Head of caudate nucleus (tissue), 42 donors: Measurements from ENCODE around the gene BOC.

Experiments used
- DNase-seq, 42 donors: peaks; one replicate each; pipeline versions ENCODE4 v3.0.0 to v3.0.0-alpha.2; 2020 to 2021; ENCODE audit warnings: mixed read lengths in 7 of 42
- intact Hi-C: fragments of 100-400 bp; cut with DNase I; formaldehyde crosslinking; loops from one replicate; pipeline ENCODE4 v1.15.0; 2022

The BOC gene

DNA sequence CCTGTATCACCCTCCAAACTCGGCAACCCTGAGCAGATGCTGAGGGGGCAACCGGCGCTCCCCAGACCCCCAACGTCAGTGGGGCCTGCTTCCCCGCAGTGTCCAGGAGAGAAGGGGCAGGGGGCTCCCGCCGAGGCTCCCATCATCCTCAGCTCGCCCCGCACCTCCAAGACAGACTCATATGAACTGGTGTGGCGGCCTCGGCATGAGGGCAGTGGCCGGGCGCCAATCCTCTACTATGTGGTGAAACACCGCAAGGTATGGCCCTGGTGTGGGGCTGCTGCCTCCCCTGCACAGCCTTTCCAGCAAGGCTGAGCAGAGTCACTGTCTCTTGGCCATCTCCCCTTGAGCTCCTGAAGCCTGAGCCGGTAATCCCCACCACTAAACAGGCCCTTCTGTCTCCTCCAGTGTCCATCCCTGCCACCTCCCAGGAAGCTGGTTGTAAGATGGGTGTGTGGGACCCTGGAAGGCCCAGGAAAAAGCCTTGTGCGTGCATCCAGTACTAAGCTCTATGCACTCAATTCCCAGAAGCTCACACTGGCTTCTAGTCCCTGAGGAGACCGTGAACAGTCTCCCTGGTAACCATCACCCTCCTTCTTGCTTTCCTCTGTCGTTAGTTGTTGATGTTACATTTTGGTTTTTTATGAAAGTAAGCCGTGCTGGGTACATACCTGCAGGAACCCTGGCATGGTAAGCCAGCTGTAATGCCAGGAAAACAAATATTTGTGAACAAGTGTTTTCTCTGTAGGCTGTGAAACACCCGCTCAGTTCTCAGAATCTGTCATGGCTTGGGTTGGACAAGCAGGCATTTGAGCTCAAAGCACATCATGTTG, 63.3 kb downstream of the BOC start:
- intact Hi-C loops, result no loop called here
- no peak for DNase-seq

DNA sequence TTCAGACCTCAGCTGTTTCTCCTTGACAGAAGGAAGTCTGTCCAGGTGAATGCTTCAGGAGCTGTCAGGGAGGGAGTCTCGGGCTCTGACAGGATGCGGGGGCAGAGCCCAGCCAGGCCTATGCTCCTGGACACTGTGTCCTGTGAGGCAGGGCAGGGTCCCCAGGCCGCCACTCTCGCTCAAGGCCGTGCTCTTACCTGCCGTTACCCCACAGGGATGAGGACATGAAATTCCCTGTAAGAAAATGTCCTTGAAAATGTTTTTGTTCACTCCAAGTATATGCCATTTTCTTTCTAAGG, 63.9 kb downstream of the BOC start:
- intact Hi-C loops, result no loop called here
- DNase-seq, result no peak

DNA sequence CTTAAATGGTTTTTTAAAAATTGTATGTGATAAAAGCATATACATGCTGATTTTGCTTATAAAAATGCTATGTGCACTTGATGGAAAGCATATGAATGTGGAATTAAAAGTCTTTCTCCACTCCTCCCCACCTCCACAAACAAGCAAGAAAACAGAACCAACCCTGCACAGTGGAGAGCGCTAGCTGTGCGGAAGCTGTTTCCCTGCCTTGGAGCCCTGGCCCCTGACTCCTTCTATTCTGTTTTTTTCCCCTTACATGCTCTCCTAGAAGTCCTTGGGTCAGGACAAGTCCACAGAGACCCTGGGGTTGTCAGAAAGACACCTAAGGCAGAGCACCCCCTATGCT, 64.2 kb downstream of the BOC start:
- DNase-seq, result no peak
- intact Hi-C loops, result no loop called here

DNA sequence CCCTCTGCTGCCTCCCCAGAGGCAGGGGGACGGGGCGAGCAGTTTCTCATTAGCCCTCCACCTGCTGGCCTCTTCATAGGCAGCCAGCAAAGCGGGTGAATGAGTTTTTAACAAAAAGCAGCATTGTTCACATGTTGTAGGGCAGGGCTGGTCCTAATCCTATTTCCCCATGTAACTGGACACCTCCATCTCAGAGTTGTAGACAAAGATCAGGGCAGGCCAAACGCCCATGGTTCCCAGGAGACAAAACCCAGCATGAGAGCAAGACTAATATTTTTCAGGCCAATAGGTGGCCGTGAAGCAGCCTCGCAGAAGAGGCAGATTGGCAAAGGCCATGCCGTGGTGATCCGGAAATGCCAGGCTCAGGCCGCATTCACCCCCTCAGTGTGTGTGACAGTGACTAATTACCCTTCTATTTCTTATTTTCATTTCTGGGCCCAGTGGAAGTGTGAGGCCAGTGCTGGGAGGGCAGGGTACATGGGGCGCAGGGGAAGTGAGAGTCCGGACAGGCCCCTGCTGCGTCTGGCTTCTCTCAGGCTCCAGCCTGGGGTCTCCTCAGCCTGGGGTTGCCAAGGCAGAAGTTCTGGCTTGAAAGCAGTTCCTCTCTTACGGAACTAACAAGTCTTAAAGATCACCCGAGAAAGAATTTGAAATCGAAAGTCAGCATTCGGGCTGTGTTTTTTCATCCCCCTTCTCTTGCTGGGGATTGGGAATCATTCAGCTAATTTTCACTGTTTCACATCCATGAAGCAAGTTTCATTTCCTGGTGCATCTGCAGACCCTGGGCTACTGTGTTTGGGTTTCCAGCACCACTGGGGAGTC, 64.8 kb downstream of the BOC start:
- peak in 25 of 42 donors; percentile 15 to 71 (median 41) for DNase-seq
- intact Hi-C loops, result no loop called here

DNA sequence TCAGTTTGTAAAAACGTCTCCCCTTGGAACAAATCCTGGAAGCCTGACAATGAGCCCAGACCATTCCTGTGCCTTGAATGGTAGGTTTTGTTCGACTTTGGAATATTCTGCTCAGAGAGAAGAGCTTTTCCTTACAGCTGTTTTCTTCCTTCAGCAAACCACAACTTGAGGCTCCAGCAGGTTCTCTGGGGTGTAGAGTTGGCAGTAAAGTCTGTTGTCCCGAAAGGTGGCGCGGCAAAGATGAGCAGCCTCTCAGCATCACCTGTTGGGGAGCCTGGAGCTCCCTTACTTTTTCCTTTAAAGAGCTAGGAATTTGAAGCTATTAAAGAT, 65.4 kb downstream of the BOC start:
- DNase-seq, result peak in 1 of 42 donors; percentile 41
- intact Hi-C loops, result no loop called here

GRCh38 chr3:113277414-113277813, 66.1 kb downstream of the BOC start:
- intact Hi-C loops, result no loop called here
- no peak for DNase-seq

- intact Hi-C loops, result no loop called here
- DNase-seq, result peak in 7 of 42 donors; percentile 25 to 49 (median 40)
Observed at GRCh38 chr3:113277941-113278598, 66.7 kb downstream of the BOC start.

DNA sequence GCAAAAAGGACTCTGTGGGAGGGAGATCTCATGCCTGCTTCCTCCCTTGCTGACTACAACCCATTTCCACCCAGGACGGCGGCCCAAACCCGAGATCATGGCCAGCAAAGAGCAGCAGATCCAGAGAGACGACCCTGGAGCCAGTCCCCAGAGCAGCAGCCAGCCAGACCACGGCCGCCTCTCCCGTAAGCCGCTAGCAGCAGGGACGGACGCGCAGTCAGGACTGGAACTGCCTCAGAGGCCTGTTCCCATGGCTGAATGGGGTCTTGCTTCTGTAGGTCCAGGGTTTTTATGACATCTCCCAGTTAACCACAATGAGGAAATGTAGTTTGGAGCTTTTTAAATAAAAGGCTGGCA, 67.2 kb downstream of the BOC start:
- intact Hi-C loops, result no loop called here

GRCh38 chr3:113279686-113280085, 68.3 kb downstream of the BOC start:
- intact Hi-C loops, result no loop called here

More for the DNA sequence above, 67.2 kb downstream of the BOC start:
- DNase-seq, result no peak

DNA sequence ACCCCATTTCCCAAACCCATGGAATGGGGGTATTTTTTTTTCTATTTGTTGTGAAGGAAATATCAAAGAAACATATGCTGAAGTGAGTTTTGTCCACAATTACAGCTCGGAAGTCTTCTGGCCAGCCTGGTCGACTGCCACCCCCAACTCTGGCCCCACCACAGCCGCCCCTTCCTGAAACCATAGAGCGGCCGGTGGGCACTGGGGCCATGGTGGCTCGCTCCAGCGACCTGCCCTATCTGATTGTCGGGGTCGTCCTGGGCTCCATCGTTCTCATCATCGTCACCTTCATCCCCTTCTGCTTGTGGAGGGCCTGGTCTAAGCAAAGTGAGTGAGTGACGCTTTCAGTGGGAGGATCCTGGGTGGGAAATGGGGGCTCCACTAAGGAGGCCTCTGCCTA, 71.9 kb downstream of the BOC start:
- DNase-seq, result no peak
- intact Hi-C loops, result no loop called here

More at GRCh38 chr3:113279686-113280085, 68.3 kb downstream of the BOC start:
- no peak for DNase-seq

DNA sequence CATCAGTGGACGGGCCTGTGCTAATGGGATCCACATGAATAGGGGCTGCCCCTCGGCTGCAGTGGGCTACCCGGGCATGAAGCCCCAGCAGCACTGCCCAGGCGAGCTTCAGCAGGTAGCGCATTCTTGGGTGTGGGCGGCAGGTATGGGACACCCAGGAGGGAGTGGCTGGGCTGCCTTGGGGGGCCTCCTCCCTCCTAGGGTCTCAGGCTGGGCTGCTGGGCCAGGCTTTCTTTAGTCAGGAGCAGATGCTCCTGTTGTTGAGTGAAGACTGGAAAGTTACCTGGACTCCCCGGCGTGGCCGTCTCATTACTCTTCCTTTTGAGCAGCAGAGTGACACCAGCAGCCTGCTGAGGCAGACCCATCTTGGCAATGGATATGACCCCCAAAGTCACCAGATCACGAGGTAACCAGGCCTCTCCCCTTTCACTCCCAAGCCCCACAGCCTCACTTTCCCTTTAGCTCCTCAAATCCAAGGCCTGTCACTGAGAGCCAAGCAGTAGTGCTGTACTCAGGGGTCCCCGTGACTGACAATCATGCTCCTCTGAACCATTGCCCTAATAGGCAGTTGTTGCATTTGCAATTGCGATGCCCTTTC, 73.2 kb downstream of the BOC start:
- intact Hi-C loops, result no loop called here
- DNase-seq, result no peak

DNA sequence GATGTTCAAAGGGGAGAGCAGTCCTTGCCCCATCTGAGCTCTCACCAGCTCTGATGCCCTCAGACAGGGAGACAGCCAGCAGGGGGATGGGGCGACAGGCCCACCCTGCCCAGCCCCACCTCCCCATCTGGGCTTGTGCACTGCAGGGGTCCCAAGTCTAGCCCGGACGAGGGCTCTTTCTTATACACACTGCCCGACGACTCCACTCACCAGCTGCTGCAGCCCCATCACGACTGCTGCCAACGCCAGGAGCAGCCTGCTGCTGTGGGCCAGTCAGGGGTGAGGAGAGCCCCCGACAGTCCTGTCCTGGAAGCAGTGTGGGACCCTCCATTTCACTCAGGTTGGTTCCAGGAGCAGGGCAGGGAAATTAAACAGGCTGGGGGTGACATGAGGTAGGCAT, 73.9 kb downstream of the BOC start:
- intact Hi-C loops, result no loop called here
- DNase-seq, result no peak

DNA sequence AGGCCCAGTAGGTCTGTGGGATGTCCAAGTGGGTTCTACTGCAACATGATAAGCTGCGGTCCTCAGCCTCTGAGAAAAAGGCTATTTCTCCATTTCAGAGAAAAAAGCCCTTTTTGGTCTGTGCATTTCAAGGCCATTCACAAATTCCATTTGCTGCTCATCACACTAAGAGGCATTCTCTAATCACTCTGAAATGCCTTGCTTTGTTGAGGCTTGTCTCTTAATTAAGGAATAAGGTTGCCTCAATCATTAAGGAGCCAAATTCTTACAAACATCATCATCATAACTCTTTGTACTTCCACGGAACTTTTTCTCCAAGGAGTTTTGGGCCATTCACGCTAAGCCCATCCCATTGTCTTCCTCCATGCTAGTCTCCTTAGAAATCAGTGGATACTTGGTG, 74.4 kb downstream of the BOC start:
- DNase-seq, result no peak
- intact Hi-C loops, result no loop called here

DNA sequence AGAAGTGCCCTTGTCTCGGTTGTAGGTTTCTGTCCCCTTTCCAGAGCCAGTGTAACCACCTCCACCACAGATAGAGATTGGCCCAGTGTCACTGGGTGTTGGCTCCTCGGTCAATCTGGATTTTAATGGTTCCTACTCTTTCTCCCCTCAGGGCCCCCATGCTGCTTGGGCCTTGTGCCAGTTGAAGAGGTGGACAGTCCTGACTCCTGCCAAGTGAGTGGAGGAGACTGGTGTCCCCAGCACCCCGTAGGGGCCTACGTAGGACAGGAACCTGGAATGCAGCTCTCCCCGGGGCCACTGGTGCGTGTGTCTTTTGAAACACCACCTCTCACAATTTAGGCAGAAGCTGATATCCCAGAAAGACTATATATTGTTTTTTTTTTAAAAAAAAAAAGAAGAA, 75.2 kb downstream of the BOC start:
- intact Hi-C loops, result no loop called here
- DNase-seq, result no peak

DNA sequence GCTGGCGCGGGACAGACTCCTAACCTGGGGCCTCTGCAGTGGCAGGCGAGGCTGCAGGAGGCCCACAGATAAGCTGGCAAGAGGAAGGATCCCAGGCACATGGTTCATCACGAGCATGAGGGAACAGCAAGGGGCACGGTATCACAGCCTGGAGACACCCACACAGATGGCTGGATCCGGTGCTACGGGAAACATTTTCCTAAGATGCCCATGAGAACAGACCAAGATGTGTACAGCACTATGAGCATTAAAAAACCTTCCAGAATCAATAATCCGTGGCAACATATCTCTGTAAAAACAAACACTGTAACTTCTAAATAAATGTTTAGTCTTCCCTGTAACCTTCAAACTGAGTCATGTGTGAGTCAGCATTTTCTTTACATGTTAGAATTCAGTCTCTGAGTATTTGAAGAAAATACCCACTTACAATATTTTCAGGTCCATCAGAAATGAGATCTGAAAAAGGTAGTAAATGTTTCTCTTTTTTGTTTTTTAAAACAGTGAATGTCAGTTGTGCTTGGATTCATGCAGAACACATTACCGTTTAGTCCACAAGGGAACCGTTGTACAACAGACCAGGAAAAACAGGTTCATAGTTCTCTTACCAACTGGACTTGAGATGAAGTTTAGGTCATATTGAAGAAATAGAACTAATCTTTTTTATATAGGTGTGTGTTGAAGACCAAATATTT, 75.9 kb downstream of the BOC start:
- intact Hi-C loops, result no loop called here
- DNase-seq, result no peak

- intact Hi-C loops, result loop anchor here (2.0 kb wide), 1 partner anchor 235 kb away; no protein-coding TSS in a partner anchor
- peak in 33 of 42 donors; percentile 51 to 92 (median 73) for DNase-seq
Observed at GRCh38 chr3:113287803-113288648, 76.7 kb downstream of the BOC start.

DNA sequence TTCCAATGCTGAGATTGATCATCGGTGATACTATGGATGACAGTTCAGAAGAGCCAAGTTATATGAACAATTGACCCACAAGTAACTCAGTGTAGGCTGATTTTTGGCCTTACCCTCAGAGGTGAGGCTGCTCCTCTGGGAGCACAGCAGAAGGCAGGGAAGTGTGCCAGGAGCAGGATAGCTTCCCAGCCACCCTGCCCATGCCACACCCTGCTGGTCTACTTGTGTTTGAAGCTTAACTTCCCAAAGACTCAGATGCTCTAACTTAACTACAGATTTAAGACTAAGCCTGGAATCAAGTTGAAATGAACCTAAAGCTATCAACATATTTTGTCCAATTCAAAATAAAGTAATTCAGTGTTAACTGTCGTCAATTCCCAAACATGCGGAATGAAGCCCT, 77.5 kb downstream of the BOC start:
- no peak for DNase-seq
- intact Hi-C loops, result loop anchor here (2.0 kb wide), 1 partner anchor 236 kb away; no protein-coding TSS in a partner anchor

GRCh38 chr3:113291572-113291971, 80.2 kb downstream of the BOC start:
- intact Hi-C loops, result no loop called here
- DNase-seq, result no peak
